Measurements from ENCODE around the gene ZNF418. TPM values are rescaled to one million over a fixed set of nuclear protein-coding genes. Genes with fewer than 3 reads are reported as not detected.

Gene ZNF418
- total and polyA plus RNA-seq, 2 experiments from 2014 or later = 3.2 to 8.2 TPM

DNA sequence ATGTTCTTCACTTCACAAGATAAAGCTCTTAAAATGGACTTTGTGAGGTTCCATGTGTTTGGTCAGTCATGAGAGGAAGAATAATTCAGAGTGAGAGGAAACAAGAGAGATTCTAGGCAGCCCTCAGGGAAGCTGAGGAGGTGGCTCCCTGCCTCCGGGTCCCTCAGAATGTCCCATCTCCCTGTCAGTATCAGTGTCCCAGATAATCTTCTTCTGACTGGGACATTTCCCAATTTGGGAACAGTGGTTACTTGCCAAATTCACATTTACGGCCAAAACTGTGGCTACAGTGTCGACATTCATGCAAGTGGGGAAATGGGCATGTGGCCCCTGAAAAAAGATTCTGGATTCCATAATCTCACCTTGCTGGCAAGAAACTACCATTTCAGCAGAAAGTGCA lies 27.8 kb downstream of the ZNF418 start:
- Histone ChIP-seq H2AFZ (no peak overlapping the region), H3K9me2 (replicated peaks; ENCODE audit: insufficient read depth) (no peaks in the 10 kb centered on the region), H3K9me3 (ENCODE audit: low read depth) (no peaks in the 10 kb centered on the region), H4K20me1 (ENCODE audit: insufficient read depth, poor library complexity, severe bottlenecking) (no peaks in the 10 kb centered on the region), H3K4me2 (no peak overlapping the region), H3K27ac (no peak overlapping the region), H3K36me3 (replicated peaks; ENCODE audit: insufficient read depth, low read depth) (no peaks in the 10 kb centered on the region), H3K4me3 (no peak overlapping the region), H3K79me2 (peaks cover 8% of the 10 kb centered on the region), H3K4me1 (ENCODE audit: insufficient read depth) (peaks cover 5% of the 10 kb centered on the region), H3K27me3 (no peaks in the 10 kb centered on the region)
- TF ChIP-seq, protein P1, sequence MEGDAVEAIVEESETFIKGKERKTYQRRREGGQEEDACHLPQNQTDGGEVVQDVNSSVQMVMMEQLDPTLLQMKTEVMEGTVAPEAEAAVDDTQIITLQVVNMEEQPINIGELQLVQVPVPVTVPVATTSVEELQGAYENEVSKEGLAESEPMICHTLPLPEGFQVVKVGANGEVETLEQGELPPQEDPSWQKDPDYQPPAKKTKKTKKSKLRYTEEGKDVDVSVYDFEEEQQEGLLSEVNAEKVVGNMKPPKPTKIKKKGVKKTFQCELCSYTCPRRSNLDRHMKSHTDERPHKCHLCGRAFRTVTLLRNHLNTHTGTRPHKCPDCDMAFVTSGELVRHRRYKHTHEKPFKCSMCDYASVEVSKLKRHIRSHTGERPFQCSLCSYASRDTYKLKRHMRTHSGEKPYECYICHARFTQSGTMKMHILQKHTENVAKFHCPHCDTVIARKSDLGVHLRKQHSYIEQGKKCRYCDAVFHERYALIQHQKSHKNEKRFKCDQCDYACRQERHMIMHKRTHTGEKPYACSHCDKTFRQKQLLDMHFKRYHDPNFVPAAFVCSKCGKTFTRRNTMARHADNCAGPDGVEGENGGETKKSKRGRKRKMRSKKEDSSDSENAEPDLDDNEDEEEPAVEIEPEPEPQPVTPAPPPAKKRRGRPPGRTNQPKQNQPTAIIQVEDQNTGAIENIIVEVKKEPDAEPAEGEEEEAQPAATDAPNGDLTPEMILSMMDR (IDR thresholded peaks at IDR 0.05; ENCODE audit: poor library complexity) = no peak
- TF ChIP-seq EZH2 (IDR thresholded peaks at IDR 0.05; ENCODE audit: borderline replicate concordance) (no peak), EZH2phosphoT487 (IDR thresholded peaks at IDR 0.05; ENCODE audit: low read depth, severe bottlenecking, unreplicated experiment) (no peak)
- no peak for DNase-seq (ENCODE audit: low spot score)
- WGBS (ENCODE audit: low lambda C conversion rate, missing lambda C conversion rate) = 95% methylated on average over 3 of the region's 3 CpGs

- H3K79me2 ChIP-seq = peaks cover 4% of the 10 kb centered on the region
- WGBS (ENCODE audit: low lambda C conversion rate, missing lambda C conversion rate) = 85% methylated on average over 6 of the region's 6 CpGs
- no peak overlapping the region for H3K27ac ChIP-seq
- no peak overlapping the region for H3K4me2 ChIP-seq
- no peaks in the 10 kb centered on the region for H4K20me1 ChIP-seq (ENCODE audit: insufficient read depth, poor library complexity, severe bottlenecking)
- H3K4me3 ChIP-seq = no peak overlapping the region
- no peaks in the 10 kb centered on the region for H3K9me3 ChIP-seq (ENCODE audit: low read depth)
- TF ChIP-seq EZH2 (IDR thresholded peaks at IDR 0.05; ENCODE audit: borderline replicate concordance) (no peak), EZH2phosphoT487 (IDR thresholded peaks at IDR 0.05; ENCODE audit: low read depth, severe bottlenecking, unreplicated experiment) (no peak)
- TF ChIP-seq, protein P1 (IDR thresholded peaks at IDR 0.05; ENCODE audit: poor library complexity) = no peak
- no peaks in the 10 kb centered on the region for H3K27me3 ChIP-seq
- no peaks in the 10 kb centered on the region for H3K36me3 ChIP-seq (replicated peaks; ENCODE audit: insufficient read depth, low read depth)
- peaks cover 5% of the 10 kb centered on the region for H3K4me1 ChIP-seq (ENCODE audit: insufficient read depth)
- no peak overlapping the region for H2AFZ ChIP-seq
- H3K9me2 ChIP-seq (replicated peaks; ENCODE audit: insufficient read depth) = no peaks in the 10 kb centered on the region
- no peak for DNase-seq (ENCODE audit: low spot score)
Measured at GRCh38 chr19:57905258-57905657, 29.9 kb downstream of the ZNF418 start.

DNA sequence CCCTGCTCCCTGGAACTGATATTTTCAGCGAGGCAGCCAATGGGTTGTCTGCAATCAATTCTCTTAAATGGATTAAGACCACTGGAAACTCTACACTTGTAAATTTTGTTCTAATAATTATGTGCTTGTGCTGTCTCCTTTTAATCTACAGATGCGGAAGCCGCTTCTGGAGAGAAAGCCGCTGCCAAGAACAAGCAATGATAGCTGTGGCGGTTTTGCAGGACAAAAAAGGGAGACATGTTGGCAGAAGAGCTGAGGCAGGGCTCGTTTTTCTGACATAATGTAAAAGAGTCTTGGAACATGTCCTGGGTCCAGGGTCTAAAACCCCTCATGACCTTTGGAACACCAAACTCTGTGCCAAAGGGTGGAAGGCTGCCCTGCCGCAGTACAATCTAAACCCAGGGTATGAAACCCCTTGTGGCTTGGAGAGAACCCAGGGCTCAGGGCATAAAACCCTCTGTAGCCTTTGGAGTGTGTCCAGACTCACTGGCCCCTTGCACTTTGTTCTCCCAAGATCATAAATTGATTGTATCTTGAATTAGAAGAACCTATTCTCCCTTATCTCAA lies 31.5 kb downstream of the ZNF418 start:
- TF ChIP-seq, protein P1 (IDR thresholded peaks at IDR 0.05; ENCODE audit: poor library complexity) = no peak
- TF ChIP-seq EZH2 (IDR thresholded peaks at IDR 0.05; ENCODE audit: borderline replicate concordance) (no peak), EZH2phosphoT487 (IDR thresholded peaks at IDR 0.05; ENCODE audit: low read depth, severe bottlenecking, unreplicated experiment) (no peak)
- Histone ChIP-seq H4K20me1 (ENCODE audit: insufficient read depth, poor library complexity, severe bottlenecking) (no peaks in the 10 kb centered on the region), H2AFZ (no peak overlapping the region), H3K4me2 (no peak overlapping the region), H3K27ac (no peak overlapping the region), H3K36me3 (replicated peaks; ENCODE audit: insufficient read depth, low read depth) (no peaks in the 10 kb centered on the region), H3K4me3 (no peak overlapping the region), H3K4me1 (ENCODE audit: insufficient read depth) (peaks cover 5% of the 10 kb centered on the region), H3K9me3 (ENCODE audit: low read depth) (no peaks in the 10 kb centered on the region), H3K79me2 (peaks cover 4% of the 10 kb centered on the region), H3K27me3 (no peaks in the 10 kb centered on the region), H3K9me2 (replicated peaks; ENCODE audit: insufficient read depth) (no peaks in the 10 kb centered on the region)
- 79% methylated on average over 7 of the region's 7 CpGs for WGBS (ENCODE audit: low lambda C conversion rate, missing lambda C conversion rate)
- no peak for DNase-seq (ENCODE audit: low spot score)
